ENCODE results near the gene SPATA20. TPM values are rescaled to one million over a fixed set of nuclear protein-coding genes. Genes with fewer than 3 reads are reported as not detected.
A peak's percentile ranks its signal among the peaks of the same experiment; 100 is the strongest.

Gene SPATA20
- total and polyA plus RNA-seq, 2 donors from 2014 or later, result 52.7 to 60.4 TPM

GRCh38 chr17:50560931-50561745 is 14.2 kb downstream of the SPATA20 start:
- H3K9ac ChIP-seq (ENCODE audit: low read length in 3 of 3), result no peak overlapping the region
- peak in 1 of 5 donors; percentile 79 for DNase-seq

GRCh38 chr17:50561746-50562141 is 14.8 kb downstream of the SPATA20 start:
- H3K27ac ChIP-seq (ENCODE audit: low read depth in 2 of 2, low read length in 2 of 2), result no peak overlapping the region
- H3K9me3 ChIP-seq (ENCODE audit: control insufficient read depth in 2 of 3, insufficient read depth in 1 of 3, low read length in 3 of 3), result no peaks in the 10 kb centered on the region
- FAIRE-seq (no peak), DNase-seq (peak in 1 of 5 donors; percentile 49)
- peaks cover 8% of the 10 kb centered on the region for H3K27me3 ChIP-seq (ENCODE audit: control insufficient read depth, insufficient read depth, low read length)
- no peak for TF ChIP-seq CTCF (IDR thresholded peaks at IDR 0.05; ENCODE audit: borderline replicate concordance, extremely low read depth, insufficient read depth)
- peaks cover 0 to 8% (median 7%) of the 10 kb centered on the region in 3 donors for H3K4me1 ChIP-seq (ENCODE audit: control insufficient read depth in 2 of 3, insufficient read depth in 2 of 3, low read depth in 1 of 3, low read length in 3 of 3)
- H3K4me3 ChIP-seq (ENCODE audit: low read length in 3 of 3), result no peak overlapping the region
- intact Hi-C loops (cut with DNase I), result no loop called here
- no peak overlapping the region for H3K9ac ChIP-seq (ENCODE audit: low read length in 3 of 3)
- H3K36me3 ChIP-seq (ENCODE audit: control insufficient read depth in 2 of 3, insufficient read depth in 3 of 3, low read length in 3 of 3), result no peaks in the 10 kb centered on the region

More at GRCh38 chr17:50560931-50561745, 14.2 kb downstream of the SPATA20 start:
- no peak for FAIRE-seq
- no peak overlapping the region for H3K4me3 ChIP-seq (ENCODE audit: low read length in 3 of 3)
- H3K36me3 ChIP-seq (ENCODE audit: control insufficient read depth in 2 of 3, insufficient read depth in 3 of 3, low read length in 3 of 3), result no peaks in the 10 kb centered on the region
- peaks cover 8% of the 10 kb centered on the region for H3K27me3 ChIP-seq (ENCODE audit: control insufficient read depth, insufficient read depth, low read length)
- intact Hi-C loops (cut with DNase I), result no loop called here
- TF ChIP-seq CTCF (IDR thresholded peaks at IDR 0.05; ENCODE audit: borderline replicate concordance, extremely low read depth, insufficient read depth), result no peak
- no peaks in the 10 kb centered on the region for H3K9me3 ChIP-seq (ENCODE audit: control insufficient read depth in 2 of 3, insufficient read depth in 1 of 3, low read length in 3 of 3)
- peaks cover 0 to 8% (median 7%) of the 10 kb centered on the region in 3 donors for H3K4me1 ChIP-seq (ENCODE audit: control insufficient read depth in 2 of 3, insufficient read depth in 2 of 3, low read depth in 1 of 3, low read length in 3 of 3)
- H3K27ac ChIP-seq (ENCODE audit: low read depth in 2 of 2, low read length in 2 of 2), result no peak overlapping the region

- no peak overlapping the region for H3K9ac ChIP-seq (ENCODE audit: low read length in 3 of 3)
- H3K4me1 ChIP-seq (ENCODE audit: control insufficient read depth in 2 of 3, insufficient read depth in 2 of 3, low read depth in 1 of 3, low read length in 3 of 3), result peaks cover 0 to 8% (median 7%) of the 10 kb centered on the region in 3 donors
- peaks cover 8% of the 10 kb centered on the region for H3K27me3 ChIP-seq (ENCODE audit: control insufficient read depth, insufficient read depth, low read length)
- H3K4me3 ChIP-seq (ENCODE audit: low read length in 3 of 3), result peak overlapping the region in 1 of 3 donors; percentile 6
- DNase-seq (no peak), FAIRE-seq (no peak)
- no peaks in the 10 kb centered on the region for H3K9me3 ChIP-seq (ENCODE audit: control insufficient read depth in 2 of 3, insufficient read depth in 1 of 3, low read length in 3 of 3)
- no peak overlapping the region for H3K27ac ChIP-seq (ENCODE audit: low read depth in 2 of 2, low read length in 2 of 2)
- TF ChIP-seq CTCF (IDR thresholded peaks at IDR 0.05; ENCODE audit: borderline replicate concordance, extremely low read depth, insufficient read depth), result no peak
- intact Hi-C loops (cut with DNase I), result no loop called here
- H3K36me3 ChIP-seq (ENCODE audit: control insufficient read depth in 2 of 3, insufficient read depth in 3 of 3, low read length in 3 of 3), result no peaks in the 10 kb centered on the region
These were observed 15.5 kb downstream of the SPATA20 start for GRCh38 chr17:50562242-50563091.
